ENCODE results near the gene PLA2G4E. TPM values are rescaled to one million over a fixed set of nuclear protein-coding genes. Genes with fewer than 3 reads are reported as not detected.

PLA2G4E gene
- total RNA-seq, 1 donor from 2014 or later, result not detected

DNA sequence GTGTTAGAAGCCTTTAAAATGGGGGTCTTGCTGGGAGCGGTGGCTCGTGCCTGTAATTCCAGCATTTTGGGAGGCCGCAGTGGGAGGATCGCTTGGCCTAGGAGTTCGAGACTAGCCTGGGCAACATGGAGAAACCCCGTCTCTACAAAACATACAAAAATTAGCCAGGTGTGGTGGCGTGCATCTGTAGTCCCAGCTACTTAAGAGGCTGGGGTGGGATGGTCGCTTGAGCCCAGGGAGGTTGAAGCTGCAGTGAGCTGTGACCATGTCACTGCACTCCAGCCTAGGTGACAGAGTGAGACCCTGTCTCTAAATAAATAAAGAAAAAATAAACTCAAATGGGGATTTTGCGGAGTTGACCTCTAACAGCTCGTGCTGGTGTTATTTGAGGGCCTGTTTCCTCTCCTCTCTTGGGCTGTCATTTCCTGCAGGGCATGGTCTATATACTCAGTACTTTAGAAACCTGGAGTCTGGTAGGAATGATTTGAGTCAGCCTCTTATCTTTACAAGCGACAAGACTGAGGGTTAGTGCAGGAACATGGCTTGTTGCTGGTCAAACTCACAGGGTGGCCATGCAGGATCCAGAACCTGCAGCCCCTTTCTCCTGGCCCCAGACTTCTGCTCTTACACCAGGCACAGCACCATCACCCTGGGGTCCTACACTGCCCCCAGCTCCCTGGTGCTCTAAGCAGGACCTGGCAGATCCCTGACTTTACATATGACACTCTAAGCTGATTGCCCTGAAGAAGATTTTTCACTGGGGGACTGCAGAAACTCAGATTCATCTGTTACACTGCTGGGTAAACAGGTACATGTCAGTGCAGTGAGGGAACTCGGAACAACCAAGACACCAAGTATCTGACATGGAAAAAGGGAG, 63.6 kb downstream of the PLA2G4E start:
- no peak overlapping the region for H3K4me3 ChIP-seq (ENCODE audit: low read depth, low read length)
- DNase-seq (ENCODE audit: low read depth), result no peak
- TF ChIP-seq, protein P1, sequence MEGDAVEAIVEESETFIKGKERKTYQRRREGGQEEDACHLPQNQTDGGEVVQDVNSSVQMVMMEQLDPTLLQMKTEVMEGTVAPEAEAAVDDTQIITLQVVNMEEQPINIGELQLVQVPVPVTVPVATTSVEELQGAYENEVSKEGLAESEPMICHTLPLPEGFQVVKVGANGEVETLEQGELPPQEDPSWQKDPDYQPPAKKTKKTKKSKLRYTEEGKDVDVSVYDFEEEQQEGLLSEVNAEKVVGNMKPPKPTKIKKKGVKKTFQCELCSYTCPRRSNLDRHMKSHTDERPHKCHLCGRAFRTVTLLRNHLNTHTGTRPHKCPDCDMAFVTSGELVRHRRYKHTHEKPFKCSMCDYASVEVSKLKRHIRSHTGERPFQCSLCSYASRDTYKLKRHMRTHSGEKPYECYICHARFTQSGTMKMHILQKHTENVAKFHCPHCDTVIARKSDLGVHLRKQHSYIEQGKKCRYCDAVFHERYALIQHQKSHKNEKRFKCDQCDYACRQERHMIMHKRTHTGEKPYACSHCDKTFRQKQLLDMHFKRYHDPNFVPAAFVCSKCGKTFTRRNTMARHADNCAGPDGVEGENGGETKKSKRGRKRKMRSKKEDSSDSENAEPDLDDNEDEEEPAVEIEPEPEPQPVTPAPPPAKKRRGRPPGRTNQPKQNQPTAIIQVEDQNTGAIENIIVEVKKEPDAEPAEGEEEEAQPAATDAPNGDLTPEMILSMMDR (conservative IDR thresholded peaks at IDR 0.05; ENCODE audit: low read depth, low read length), result no peak

DNA sequence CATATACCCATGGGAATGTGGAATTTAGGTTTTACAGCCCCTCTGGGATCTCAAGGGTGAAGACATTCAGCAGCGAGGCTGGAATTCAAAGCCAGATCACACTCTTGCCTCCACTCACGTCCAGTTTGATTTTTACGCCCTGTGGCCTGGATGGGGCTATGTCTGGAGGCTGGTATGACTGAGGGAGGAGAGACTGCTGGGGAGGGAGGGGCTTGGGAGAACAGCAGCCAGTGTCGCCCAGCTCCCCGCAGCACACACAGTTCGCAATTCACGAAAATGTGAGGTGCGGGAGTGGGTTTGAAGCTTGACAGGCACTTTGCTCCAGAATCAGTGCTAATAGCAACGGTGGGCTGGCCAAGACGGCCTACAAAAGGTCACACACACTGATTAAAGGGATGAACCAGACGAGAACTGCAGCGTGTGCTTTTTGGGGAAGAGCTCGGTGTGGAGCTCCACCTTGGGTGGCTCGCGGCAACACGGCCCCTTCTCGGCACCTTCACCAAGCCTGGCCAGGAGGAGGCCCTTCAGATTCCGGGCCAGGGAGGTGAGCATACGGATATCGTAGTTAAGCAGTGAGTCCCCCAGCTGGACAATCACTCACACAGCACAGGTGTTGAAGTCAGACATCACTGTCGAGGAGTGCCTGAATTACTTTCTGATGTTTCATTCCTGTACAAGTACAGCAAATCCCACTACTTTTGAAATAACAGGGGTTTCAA, 64.9 kb downstream of the PLA2G4E start:
- TF ChIP-seq, protein P1 (conservative IDR thresholded peaks at IDR 0.05; ENCODE audit: low read depth, low read length), result peak; percentile 43
- DNase-seq (ENCODE audit: low read depth), result no peak
- H3K4me3 ChIP-seq (ENCODE audit: low read depth, low read length), result no peak overlapping the region

DNA sequence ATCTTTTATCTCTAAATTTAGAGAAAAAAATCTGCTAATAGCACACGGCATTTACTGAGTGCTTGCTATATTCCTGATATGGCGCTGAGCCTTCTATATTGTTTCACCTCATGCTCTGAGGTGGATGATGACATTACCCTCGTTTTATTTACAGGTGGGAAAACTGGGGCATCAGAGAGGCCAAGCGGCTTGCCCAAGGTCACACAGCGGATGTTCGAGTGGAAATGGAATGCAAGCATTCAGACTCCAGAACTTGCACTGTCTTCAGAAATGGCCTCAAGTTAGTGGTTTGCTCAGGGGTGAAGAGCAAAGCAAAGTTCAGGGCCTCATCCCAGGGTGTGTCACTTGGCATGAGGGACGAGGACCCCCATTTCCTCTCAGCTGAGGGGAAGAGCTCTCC, 65.7 kb downstream of the PLA2G4E start:
- no peak overlapping the region for H3K4me3 ChIP-seq (ENCODE audit: low read depth, low read length)
- no peak for DNase-seq (ENCODE audit: low read depth)
- TF ChIP-seq, protein P1 (conservative IDR thresholded peaks at IDR 0.05; ENCODE audit: low read depth, low read length), result no peak

DNA sequence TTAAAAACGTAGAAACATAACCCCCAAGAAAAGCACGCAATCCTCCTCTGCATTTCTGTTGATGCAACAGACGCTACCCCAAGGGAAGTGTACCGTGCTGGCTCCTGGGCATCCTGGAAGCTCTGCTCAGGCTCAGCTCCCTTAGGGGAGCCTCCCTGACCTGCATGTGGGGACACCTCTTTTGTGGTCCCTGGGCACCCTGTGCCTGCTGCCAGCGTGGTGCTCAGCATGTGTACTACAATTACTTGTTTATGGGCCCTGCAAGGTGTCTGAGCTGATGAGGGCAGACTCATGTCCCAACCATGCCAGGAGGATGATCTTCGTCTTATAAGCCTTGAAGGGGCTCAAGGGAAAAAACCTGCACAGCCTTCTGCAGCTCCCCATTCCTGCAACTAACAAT, 66.8 kb downstream of the PLA2G4E start:
- H3K4me3 ChIP-seq (ENCODE audit: low read depth, low read length), result no peak overlapping the region
- no peak for DNase-seq (ENCODE audit: low read depth)
- TF ChIP-seq, protein P1 (conservative IDR thresholded peaks at IDR 0.05; ENCODE audit: low read depth, low read length), result no peak

DNA sequence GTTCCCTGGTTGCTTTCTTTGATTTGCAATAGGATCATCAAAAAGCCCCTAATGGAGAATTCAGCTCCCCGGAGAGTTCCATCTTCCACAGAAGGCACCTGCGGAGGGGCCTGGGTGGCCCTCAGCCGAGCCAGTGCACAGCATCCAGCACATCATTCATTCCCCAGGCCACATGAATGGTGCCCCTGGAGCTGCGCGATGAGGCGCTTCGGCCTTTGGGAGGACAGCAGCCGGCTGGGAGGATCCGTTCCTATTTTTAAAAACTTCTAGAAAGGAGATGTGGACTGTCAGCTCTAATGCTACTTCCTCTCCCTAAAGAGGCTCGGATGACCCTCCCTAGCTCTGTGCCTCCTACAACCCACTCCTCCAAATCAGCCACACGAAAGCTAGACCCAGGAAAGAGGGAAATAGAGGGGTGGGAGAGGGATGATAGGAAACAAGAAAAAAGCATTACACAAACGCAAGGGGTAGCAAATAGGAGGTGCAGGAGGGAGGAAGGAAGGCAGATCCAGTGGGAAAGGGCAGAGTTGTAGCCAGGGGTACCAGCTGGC, 68.8 kb downstream of the PLA2G4E start:
- DNase-seq (ENCODE audit: low read depth), result no peak
- H3K4me3 ChIP-seq (ENCODE audit: low read depth, low read length), result no peak overlapping the region
- TF ChIP-seq, protein P1 (conservative IDR thresholded peaks at IDR 0.05; ENCODE audit: low read depth, low read length), result no peak

DNA sequence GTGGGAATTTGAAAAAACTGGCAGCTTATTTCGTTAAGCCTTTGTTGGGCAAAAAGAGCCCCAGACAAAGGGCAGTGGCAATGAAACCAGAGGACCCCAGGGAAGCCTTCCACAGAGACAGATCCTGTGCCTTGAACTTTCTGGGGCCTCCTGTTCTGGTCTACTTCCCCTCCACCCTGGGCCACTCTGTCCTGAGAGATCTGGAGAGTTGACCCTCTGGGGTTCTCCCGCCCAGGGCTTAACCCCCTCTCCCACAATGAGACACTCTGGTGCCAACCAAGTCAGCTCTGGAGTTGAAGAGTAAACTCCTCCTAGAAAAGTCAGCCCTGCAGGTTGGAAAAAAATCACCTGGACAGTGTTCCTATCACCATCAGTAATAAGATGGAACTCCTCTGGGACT, 69.3 kb downstream of the PLA2G4E start:
- DNase-seq (ENCODE audit: low read depth), result no peak
- no peak overlapping the region for H3K4me3 ChIP-seq (ENCODE audit: low read depth, low read length)
- TF ChIP-seq, protein P1 (conservative IDR thresholded peaks at IDR 0.05; ENCODE audit: low read depth, low read length), result no peak

Measured in epithelial cell of proximal tubule (primary cell).